Skin epidermis (tissue), 12 donors: ENCODE measurements around the gene TBC1D22A.
"Not testable (repeated sequence)": the region's sequence is repeated elsewhere in the genome, so short reads cannot be mapped to it uniquely, and the experiment has no call there.

Experiments
- H3K27ac ChIP-seq, 21 experiments: fragments of 200-600 bp; sonication (generic) in 11 of 21; one replicate each; pipeline ENCODE4 v1.5.0; 2020; ENCODE audit warnings: mild to moderate bottlenecking in 3 of 21, inconsistent platforms in 2 of 21, moderate library complexity in 2 of 21
- H3K4me3 ChIP-seq, 7 experiments: fragments of 200-600 bp; sonication (generic) in 2 of 7; one replicate each; pipeline ENCODE4 v1.5.0; 2020; ENCODE audit warnings: inconsistent platforms in 2 of 7, mild to moderate bottlenecking in 2 of 7, moderate library complexity in 1 of 7

Gene TBC1D22A

GRCh38 chr22:46801331-46801811 is 38.9 kb downstream of the TBC1D22A start:
- no peak overlapping the region for H3K4me3 ChIP-seq
- no peak overlapping the region for H3K27ac ChIP-seq

- no peak overlapping the region for H3K27ac ChIP-seq
Observed at GRCh38 chr22:46801826-46802607, 39.6 kb downstream of the TBC1D22A start.

GRCh38 chr22:46802608-46803027 is 40.2 kb downstream of the TBC1D22A start:
- Histone ChIP-seq H3K27ac (no peak overlapping the region), H3K4me3 (no peak overlapping the region)

More at GRCh38 chr22:46801826-46802607, 39.6 kb downstream of the TBC1D22A start:
- H3K4me3 ChIP-seq: no peak overlapping the region

GRCh38 chr22:46803031-46803880 is 40.8 kb downstream of the TBC1D22A start:
- Histone ChIP-seq H3K4me3 (no peak overlapping the region), H3K27ac (no peak overlapping the region)

- Histone ChIP-seq H3K27ac (no peak overlapping the region), H3K4me3 (no peak overlapping the region)
Observed at GRCh38 chr22:46803936-46804335, 41.5 kb downstream of the TBC1D22A start.

GRCh38 chr22:46806794-46807193 is 44.3 kb downstream of the TBC1D22A start:
- Histone ChIP-seq H3K4me3 (no peak overlapping the region), H3K27ac (no peak overlapping the region)

GRCh38 chr22:46807458-46807857 is 45.0 kb downstream of the TBC1D22A start:
- no peak overlapping the region for H3K27ac ChIP-seq
- no peak overlapping the region for H3K4me3 ChIP-seq

GRCh38 chr22:46809153-46809885 is 46.9 kb downstream of the TBC1D22A start:
- Histone ChIP-seq H3K27ac (no peak overlapping the region), H3K4me3 (no peak overlapping the region)

- Histone ChIP-seq H3K27ac (no peak overlapping the region), H3K4me3 (no peak overlapping the region)
Observed at GRCh38 chr22:46810856-46811786, 48.7 kb downstream of the TBC1D22A start.

- H3K4me3 ChIP-seq: no peak overlapping the region
Observed at GRCh38 chr22:46812034-46812605, 49.7 kb downstream of the TBC1D22A start.

GRCh38 chr22:46812788-46813187 is 50.3 kb downstream of the TBC1D22A start:
- no peak overlapping the region for H3K27ac ChIP-seq
- no peak overlapping the region for H3K4me3 ChIP-seq

More at GRCh38 chr22:46812034-46812605, 49.7 kb downstream of the TBC1D22A start:
- H3K27ac ChIP-seq: no peak overlapping the region

GRCh38 chr22:46813816-46814597 is 51.6 kb downstream of the TBC1D22A start:
- no peak overlapping the region for H3K4me3 ChIP-seq
- no peak overlapping the region for H3K27ac ChIP-seq

GRCh38 chr22:46815132-46815531 is 52.7 kb downstream of the TBC1D22A start:
- H3K27ac ChIP-seq: no peak overlapping the region
- H3K4me3 ChIP-seq: no peak overlapping the region

- Histone ChIP-seq H3K27ac (peak overlapping the region in 2 of 21 experiments; percentile 5 to 52), H3K4me3 (no peak overlapping the region)
Observed at GRCh38 chr22:46815559-46815895, 53.1 kb downstream of the TBC1D22A start.

- no peak overlapping the region for H3K4me3 ChIP-seq
- peak overlapping the region in 9 of 21 experiments; percentile 5 to 57 (median 42) for H3K27ac ChIP-seq
Observed at GRCh38 chr22:46815896-46816731, 53.7 kb downstream of the TBC1D22A start.

- not testable (repeated sequence) for H3K27ac ChIP-seq, H3K4me3 ChIP-seq
Observed at GRCh38 chr22:46817390-46817789, 54.9 kb downstream of the TBC1D22A start.

- Histone ChIP-seq H3K4me3 (no peak overlapping the region), H3K27ac (no peak overlapping the region)
Observed at GRCh38 chr22:46823248-46823647, 60.8 kb downstream of the TBC1D22A start.
